Caco-2 (cell line): ENCODE data around the gene STK32C. TPM values are rescaled to one million over a fixed set of nuclear protein-coding genes. Genes with fewer than 3 reads are reported as not detected.

Experiments used
- BruUV-seq: library from RNA; stranded (reverse); fragments of 400-500 nt; replicated peaks from 2 replicates; lab custom pipeline; 2021; lab: Mats Ljungman, UMichigan
- CTCF ChIA-PET: fragments of 300-600 bp; sonication (Branson Sonifier 250); formaldehyde crosslinking; loops from one replicate; lab custom pipeline; 2022; ENCODE audit warnings: antibody characterized with exemption; lab: Charles Lee
- POLR2A ChIA-PET: fragments of 300-600 bp; sonication (Branson Sonifier 250); formaldehyde crosslinking; loops from one replicate; lab custom pipeline; 2022; ENCODE audit warnings: antibody characterized with exemption; lab: Charles Lee
- DNase-seq, 2 experiments: peaks; one replicate each; pipeline versions ENCODE4 v3.0.0 to v3.0.0-alpha.2; 2020 to 2022
- H3K27me3 ChIP-seq: replicated peaks from 2 replicates; pipeline ENCODE4 v1.6.0; 2011; ENCODE audit warnings: low read length; ENCODE audit not compliant: control insufficient read depth, insufficient read depth
- H3K36me3 ChIP-seq: 2 replicates; pipeline ENCODE4 v1.5.1; 2011; ENCODE audit warnings: low read length; ENCODE audit not compliant: control insufficient read depth, insufficient read depth
- H3K4me1 ChIP-seq: fragments of 250-450 bp; sonication (Bioruptor Pico); 2 replicates; pipeline ENCODE4 v1.5.1; 2020; ENCODE audit warnings: mild to moderate bottlenecking
- H3K4me3 ChIP-seq: 2 replicates; pipeline ENCODE4 v1.5.1; 2011; ENCODE audit warnings: low read depth, mild to moderate bottlenecking, control low read depth, low read length
- H3K9me3 ChIP-seq: fragments of 250-450 bp; sonication (Bioruptor Pico); 2 replicates; pipeline ENCODE4 v1.5.1; 2020; ENCODE audit warnings: mild to moderate bottlenecking, moderate library complexity
- H3K27ac Mint-ChIP-seq: one replicate; pipeline ENCODE4 v1.8.0; 2022; ENCODE audit warnings: mixed read lengths; ENCODE audit not compliant: unreplicated experiment
- H3K27me3 Mint-ChIP-seq: one replicate; pipeline ENCODE4 v1.8.0; 2022; ENCODE audit warnings: mixed read lengths; ENCODE audit not compliant: insufficient read depth, unreplicated experiment
- H3K36me3 Mint-ChIP-seq: one replicate; pipeline ENCODE4 v1.8.0; 2022; ENCODE audit warnings: mild to moderate bottlenecking, mixed read lengths; ENCODE audit not compliant: insufficient read depth, unreplicated experiment
- H3K4me1 Mint-ChIP-seq: one replicate; pipeline ENCODE4 v1.8.0; 2022; ENCODE audit warnings: low read depth, mixed read lengths; ENCODE audit not compliant: unreplicated experiment
- H3K4me3 Mint-ChIP-seq: one replicate; pipeline ENCODE4 v1.8.0; 2022; ENCODE audit warnings: mild to moderate bottlenecking, moderate library complexity, mixed read lengths; ENCODE audit not compliant: unreplicated experiment
- H3K9me3 Mint-ChIP-seq: one replicate; pipeline ENCODE4 v1.8.0; 2022; ENCODE audit warnings: mixed read lengths; ENCODE audit not compliant: unreplicated experiment
- intact Hi-C: fragments of 100-400 bp; cut with micrococcal nuclease; formaldehyde crosslinking; loops from one replicate; pipeline ENCODE4 v1.10.0; 2022; ENCODE audit not compliant: unreplicated experiment
- total RNA-seq: library from RNA; stranded (reverse); gene quantifications from 2 replicates; pipeline ENCODE4 v1.2.3, GENCODE V29; 2022
- TF ChIP-seq, protein P1 (sequence below), 2 experiments: fragments of 200-600 bp in 1 of 2; IDR thresholded peaks; 1 replicate in 1 of 2; 2 replicates in 1 of 2; pipeline versions ENCODE4 v1.5.1 to v1.8.0; 2011 to 2022; ENCODE audit warnings: antibody characterized with exemption in 1 of 2, control low read depth in 1 of 2, inconsistent platforms in 1 of 2, low read depth in 1 of 2, low read length in 1 of 2, mild to moderate bottlenecking in 1 of 2, moderate library complexity in 1 of 2; ENCODE audit not compliant: insufficient read depth in 1 of 2, severe bottlenecking in 1 of 2, unreplicated experiment in 1 of 2

Gene STK32C
- total RNA-seq, 1 experiment from 2014 or later, result 13.3 TPM

- intact Hi-C loops, result no loop called here
- Histone ChIP-seq H3K9me3 (no peaks in the 10 kb centered on the region), H3K4me3 (no peak overlapping the region), H3K4me1 (no peaks in the 10 kb centered on the region), H3K27me3 (no peaks in the 10 kb centered on the region), H3K36me3 (no peaks in the 10 kb centered on the region)
- TF ChIP-seq, protein P1, sequence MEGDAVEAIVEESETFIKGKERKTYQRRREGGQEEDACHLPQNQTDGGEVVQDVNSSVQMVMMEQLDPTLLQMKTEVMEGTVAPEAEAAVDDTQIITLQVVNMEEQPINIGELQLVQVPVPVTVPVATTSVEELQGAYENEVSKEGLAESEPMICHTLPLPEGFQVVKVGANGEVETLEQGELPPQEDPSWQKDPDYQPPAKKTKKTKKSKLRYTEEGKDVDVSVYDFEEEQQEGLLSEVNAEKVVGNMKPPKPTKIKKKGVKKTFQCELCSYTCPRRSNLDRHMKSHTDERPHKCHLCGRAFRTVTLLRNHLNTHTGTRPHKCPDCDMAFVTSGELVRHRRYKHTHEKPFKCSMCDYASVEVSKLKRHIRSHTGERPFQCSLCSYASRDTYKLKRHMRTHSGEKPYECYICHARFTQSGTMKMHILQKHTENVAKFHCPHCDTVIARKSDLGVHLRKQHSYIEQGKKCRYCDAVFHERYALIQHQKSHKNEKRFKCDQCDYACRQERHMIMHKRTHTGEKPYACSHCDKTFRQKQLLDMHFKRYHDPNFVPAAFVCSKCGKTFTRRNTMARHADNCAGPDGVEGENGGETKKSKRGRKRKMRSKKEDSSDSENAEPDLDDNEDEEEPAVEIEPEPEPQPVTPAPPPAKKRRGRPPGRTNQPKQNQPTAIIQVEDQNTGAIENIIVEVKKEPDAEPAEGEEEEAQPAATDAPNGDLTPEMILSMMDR (IDR thresholded peaks at IDR 0.05; ENCODE audit: insufficient read depth in 1 of 2, low read depth in 1 of 2, low read length in 1 of 2, severe bottlenecking in 1 of 2, unreplicated experiment in 1 of 2), result no peak
- Mint-ChIP-seq H3K4me3 (no peak overlapping the region), H3K4me1 (peaks cover 2% of the 10 kb centered on the region), H3K36me3 (peaks cover 1% of the 10 kb centered on the region), H3K9me3 (no peaks in the 10 kb centered on the region), H3K27ac (no peak overlapping the region), H3K27me3 (peaks cover 2% of the 10 kb centered on the region)
- DNase-seq, result no peak
- ChIA-PET CTCF (no interaction called here), POLR2A (no interaction called here)
- no TSS peak for BruUV-seq
Observed at GRCh38 chr10:132301371-132302330, 6.1 kb downstream of the STK32C start.

DNA sequence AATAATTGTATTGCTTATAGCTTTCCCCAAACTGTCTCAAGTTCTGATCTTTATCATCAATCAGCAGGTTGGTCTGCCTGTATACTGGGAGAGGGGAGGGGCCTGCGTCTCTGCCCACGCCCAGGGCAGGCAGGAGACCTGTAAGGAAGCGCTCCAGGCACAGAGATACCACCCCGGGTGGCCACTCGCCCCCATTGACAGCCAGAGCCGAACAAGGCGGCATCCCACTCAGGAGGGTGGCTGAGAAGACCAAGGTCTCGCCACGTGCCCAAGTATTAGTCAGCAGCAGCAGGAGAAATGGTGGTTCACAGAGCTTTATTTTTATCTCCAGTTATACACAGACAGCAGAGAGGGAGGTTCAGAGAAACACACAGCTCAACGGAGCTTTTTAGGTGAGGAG lies 7.2 kb downstream of the STK32C start:
- Mint-ChIP-seq H3K4me3 (no peak overlapping the region), H3K36me3 (no peaks in the 10 kb centered on the region), H3K27me3 (peaks cover 2% of the 10 kb centered on the region), H3K4me1 (no peaks in the 10 kb centered on the region), H3K9me3 (no peaks in the 10 kb centered on the region), H3K27ac (no peak overlapping the region)
- CTCF ChIA-PET, result no interaction called here
- Histone ChIP-seq H3K4me3 (no peak overlapping the region), H3K9me3 (no peaks in the 10 kb centered on the region), H3K27me3 (no peaks in the 10 kb centered on the region), H3K4me1 (no peaks in the 10 kb centered on the region), H3K36me3 (no peaks in the 10 kb centered on the region)
- BruUV-seq, result no TSS peak
- POLR2A ChIA-PET, result no interaction called here
- TF ChIP-seq, protein P1 (IDR thresholded peaks at IDR 0.05; ENCODE audit: insufficient read depth in 1 of 2, low read depth in 1 of 2, low read length in 1 of 2, severe bottlenecking in 1 of 2, unreplicated experiment in 1 of 2), result no peak
- no peak for DNase-seq
- intact Hi-C loops, result no loop called here

- H3K27me3 Mint-ChIP-seq, result peaks cover 2% of the 10 kb centered on the region
- intact Hi-C loops, result no loop called here
- Histone ChIP-seq H3K36me3 (no peaks in the 10 kb centered on the region), H3K4me1 (no peaks in the 10 kb centered on the region), H3K4me3 (no peak overlapping the region), H3K9me3 (no peaks in the 10 kb centered on the region), H3K27me3 (no peaks in the 10 kb centered on the region)
- H3K36me3 Mint-ChIP-seq, result no peaks in the 10 kb centered on the region
- DNase-seq, result peak in 1 of 2 experiments; percentile 12
- POLR2A ChIA-PET, result no interaction called here
- H3K4me3 Mint-ChIP-seq, result no peak overlapping the region
- CTCF ChIA-PET, result no interaction called here
- H3K27ac Mint-ChIP-seq, result no peak overlapping the region
- TF ChIP-seq, protein P1 (IDR thresholded peaks at IDR 0.05; ENCODE audit: insufficient read depth in 1 of 2, low read depth in 1 of 2, low read length in 1 of 2, severe bottlenecking in 1 of 2, unreplicated experiment in 1 of 2), result no peak
- H3K9me3 Mint-ChIP-seq, result no peaks in the 10 kb centered on the region
- BruUV-seq, result no TSS peak
- H3K4me1 Mint-ChIP-seq, result no peaks in the 10 kb centered on the region
Observed at GRCh38 chr10:132299371-132300336, 8.1 kb downstream of the STK32C start.
